Measurements from ENCODE around the gene IL17C.

Gene IL17C

GRCh38 chr16:88638323-88639230, at the start of gene IL17C:
Gene IL17C (plus strand): TSS chr16:88638572. CDS start chr16:88638642, 70 bp downstream.
- in situ Hi-C loops (cut with HindIII; ENCODE audit: low sequenced_read_pairs) = no loop called here

DNA sequence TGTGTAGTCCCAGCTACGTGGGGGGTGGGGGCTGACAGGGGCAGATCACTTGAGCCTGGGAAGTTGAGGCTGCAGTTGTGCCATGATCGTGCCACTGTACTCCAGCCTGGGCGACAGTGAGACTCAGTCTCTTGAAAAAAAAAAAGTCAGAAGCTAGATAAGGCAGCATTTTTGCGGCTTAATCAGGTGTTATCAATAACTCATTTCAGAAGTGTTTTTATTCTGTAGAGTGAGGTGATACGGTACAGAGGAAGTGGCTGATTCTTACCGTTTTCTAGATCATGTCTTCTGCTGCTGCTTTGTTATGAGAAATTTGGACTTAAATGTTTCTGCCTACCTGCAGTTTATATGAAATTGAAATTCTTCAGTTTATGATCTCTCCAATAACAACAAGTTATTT, 49.6 kb upstream of the IL17C start:
- in situ Hi-C loops (cut with HindIII; ENCODE audit: low sequenced_read_pairs) = no loop called here

- in situ Hi-C loops (cut with HindIII; ENCODE audit: low sequenced_read_pairs) = no loop called here
Measured at GRCh38 chr16:88589441-88589840, 48.9 kb upstream of the IL17C start.

DNA sequence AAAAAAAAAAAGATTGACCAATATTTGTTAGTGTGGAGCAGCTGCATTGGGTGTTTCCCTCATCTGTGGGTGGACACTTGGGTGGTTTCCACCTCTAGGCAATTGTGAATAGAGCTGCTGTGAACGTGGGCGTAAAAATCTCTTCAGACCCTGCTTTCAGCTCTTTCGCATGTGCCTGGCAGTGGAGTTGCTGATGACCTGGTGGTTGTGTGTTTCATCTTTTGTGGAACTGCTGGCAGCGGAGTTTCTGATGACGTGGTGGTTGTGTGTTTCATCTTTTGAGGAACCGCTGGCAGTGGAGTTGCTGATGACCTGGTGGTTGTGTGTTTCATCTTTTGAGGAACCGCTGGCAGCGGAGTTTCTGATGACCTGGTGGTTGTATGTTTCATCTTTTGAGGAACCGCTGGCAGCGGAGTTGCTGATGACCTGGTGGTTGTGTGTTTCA, 46.8 kb upstream of the IL17C start:
- in situ Hi-C loops (cut with HindIII; ENCODE audit: low sequenced_read_pairs) = no loop called here

- in situ Hi-C loops (cut with HindIII; ENCODE audit: low sequenced_read_pairs) = no loop called here
Measured at GRCh38 chr16:88593061-88593460, 45.3 kb upstream of the IL17C start.

DNA sequence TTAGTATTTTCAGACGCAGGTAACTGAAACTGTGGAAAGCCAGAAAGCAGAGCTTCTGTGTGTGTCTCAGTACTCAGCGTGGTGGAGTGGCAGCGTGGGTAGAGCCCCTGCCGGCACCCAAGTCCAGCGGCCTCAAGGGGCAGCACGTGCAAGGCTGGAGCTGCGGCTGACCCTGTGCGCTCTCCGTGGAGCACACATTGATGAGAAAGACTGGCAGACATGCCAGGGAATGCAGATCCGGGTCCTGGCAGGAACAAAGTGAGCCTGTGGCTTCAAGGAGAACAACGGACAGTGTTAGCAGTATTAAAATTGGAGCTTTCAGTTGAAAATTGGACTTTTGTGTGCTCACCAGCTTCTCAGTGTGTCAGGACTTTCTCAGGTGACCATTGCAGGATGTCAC, 44.9 kb upstream of the IL17C start:
- in situ Hi-C loops (cut with HindIII; ENCODE audit: low sequenced_read_pairs) = no loop called here

GRCh38 chr16:88593910-88594309, 44.5 kb upstream of the IL17C start:
- in situ Hi-C loops (cut with HindIII; ENCODE audit: low sequenced_read_pairs) = no loop called here

DNA sequence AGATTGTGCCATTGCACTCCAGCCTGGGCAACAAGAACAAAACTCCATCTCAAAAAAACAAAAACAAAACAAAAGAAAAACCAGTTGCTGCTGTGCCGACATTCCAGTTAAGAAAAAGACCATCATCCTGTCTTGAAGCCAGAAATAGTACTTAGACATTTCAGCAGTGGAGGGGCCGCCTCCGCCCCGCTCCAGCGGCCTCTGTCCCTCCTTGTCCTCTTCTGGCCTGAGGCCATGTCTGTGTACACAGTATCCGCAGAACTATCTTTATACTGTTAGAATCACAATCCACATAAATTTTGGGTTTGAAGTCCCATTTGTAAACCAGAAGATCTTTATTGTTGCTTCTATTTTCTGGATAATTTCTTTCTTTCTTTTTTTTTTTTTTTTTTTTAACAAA, 43.3 kb upstream of the IL17C start:
- in situ Hi-C loops (cut with HindIII; ENCODE audit: low sequenced_read_pairs) = no loop called here

DNA sequence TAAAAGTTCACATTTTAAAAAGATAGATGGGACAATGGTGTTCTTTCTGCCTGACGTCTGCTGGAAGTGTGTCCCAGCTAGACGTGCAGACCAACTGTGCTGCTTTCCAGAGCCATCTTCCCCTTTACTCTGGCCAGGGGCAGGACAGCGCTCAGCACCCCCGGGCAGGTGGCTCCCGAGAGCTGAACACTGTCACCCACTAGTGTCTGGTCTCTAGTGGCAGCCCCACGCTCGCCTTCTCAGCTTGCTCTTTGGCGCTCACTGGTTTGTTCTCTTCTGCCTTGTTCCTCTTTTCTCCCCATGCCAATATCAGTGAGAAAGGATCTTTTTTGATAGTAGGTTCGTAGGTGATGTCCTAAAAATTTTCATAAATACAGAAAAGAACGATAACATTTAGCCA, 42.5 kb upstream of the IL17C start:
- in situ Hi-C loops (cut with HindIII; ENCODE audit: low sequenced_read_pairs) = no loop called here

- in situ Hi-C loops (cut with HindIII; ENCODE audit: low sequenced_read_pairs) = no loop called here
Measured at GRCh38 chr16:88596483-88596882, 41.9 kb upstream of the IL17C start.

GRCh38 chr16:88597856-88598491, 40.4 kb upstream of the IL17C start:
- in situ Hi-C loops (cut with HindIII; ENCODE audit: low sequenced_read_pairs) = no loop called here

- in situ Hi-C loops (cut with HindIII; ENCODE audit: low sequenced_read_pairs) = no loop called here
Measured at GRCh38 chr16:88599092-88599733, 39.2 kb upstream of the IL17C start.

DNA sequence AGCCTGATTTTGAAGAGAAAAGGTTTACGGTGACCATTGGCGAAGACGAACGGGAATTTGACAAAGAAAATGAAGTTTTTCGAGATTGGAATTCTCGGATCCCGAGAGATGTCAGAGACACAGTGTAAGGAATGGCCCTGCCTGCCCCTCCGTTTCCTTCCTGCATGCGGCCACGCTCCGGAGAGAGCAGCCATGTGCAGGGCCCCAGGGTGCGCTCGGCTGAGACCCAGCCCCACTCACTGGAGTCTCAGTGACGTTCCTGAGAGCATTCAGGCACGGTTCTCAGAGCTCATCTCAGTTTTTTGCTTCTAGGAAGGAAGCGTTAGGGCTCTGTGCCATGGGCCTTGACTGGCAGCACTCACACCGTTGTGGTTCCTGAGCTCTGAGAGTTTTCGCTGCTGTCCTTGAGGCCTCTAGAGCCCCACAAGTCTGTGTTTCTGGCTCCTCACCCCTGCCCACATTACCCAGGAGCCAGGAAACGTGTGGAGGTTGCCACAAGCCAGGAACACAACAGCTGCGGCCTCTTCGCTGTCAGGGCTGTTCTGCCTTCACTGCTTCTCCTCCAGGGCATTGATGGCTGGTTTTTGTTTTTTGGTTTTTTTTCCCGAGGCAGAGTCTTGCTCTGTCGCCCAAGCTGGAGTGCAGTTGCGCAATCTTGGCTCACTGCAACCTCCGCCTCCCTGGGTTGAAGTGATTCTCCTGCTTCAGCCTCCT, 38.4 kb upstream of the IL17C start:
- in situ Hi-C loops (cut with HindIII; ENCODE audit: low sequenced_read_pairs) = no loop called here

DNA sequence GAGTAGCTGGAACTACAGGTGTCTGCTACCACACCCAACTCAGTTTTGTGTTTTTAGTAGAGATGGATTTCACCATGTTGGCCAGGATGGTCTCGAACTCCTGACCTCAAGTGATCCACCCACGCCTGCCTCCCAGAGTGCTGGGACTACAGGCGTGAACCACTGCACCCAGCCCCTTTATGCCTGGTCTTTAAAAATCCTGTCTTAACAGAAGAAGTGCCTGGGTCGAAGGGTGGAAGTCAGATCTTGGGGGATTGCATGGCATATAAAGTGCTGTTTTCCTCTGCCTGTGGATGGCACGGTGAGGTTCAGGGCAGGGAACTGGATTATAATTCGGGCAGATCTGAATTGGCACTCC, 37.9 kb upstream of the IL17C start:
- in situ Hi-C loops (cut with HindIII; ENCODE audit: low sequenced_read_pairs) = no loop called here

DNA sequence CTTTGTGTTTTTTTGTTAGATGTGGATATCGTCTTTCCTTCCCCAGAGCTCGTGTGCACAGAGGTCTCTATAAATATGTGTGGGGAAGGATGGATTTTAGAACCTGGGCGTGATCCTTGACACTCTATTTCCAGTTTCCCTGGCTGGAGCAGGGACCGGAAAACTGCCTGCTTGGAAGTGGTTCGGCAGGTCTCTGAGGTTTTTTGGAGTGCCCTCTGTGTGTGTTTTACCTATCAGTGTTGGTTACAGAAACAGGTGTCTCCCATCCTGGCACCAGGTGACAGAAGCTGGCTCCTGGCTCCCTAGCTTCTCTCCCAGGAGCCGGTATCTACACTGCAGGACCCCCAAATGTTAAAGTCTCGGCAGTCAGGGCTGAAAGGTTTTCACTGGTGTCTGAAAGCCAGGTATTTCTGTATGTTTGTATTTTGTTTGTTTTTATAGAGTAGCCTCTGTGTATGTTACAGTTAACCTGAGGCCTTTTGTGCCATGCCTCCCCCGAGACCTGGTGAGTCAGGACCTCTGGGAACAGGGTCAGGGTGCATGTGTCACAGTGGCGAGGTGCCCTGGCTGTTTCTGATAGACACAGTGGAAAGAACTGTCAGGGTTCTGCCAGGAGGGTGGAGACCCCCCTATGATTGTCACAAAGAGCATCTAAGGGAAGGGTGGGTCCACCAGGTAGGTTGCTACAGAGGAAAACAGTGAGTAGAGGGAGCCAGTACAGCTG, 36.9 kb upstream of the IL17C start:
- in situ Hi-C loops (cut with HindIII; ENCODE audit: low sequenced_read_pairs) = no loop called here

DNA sequence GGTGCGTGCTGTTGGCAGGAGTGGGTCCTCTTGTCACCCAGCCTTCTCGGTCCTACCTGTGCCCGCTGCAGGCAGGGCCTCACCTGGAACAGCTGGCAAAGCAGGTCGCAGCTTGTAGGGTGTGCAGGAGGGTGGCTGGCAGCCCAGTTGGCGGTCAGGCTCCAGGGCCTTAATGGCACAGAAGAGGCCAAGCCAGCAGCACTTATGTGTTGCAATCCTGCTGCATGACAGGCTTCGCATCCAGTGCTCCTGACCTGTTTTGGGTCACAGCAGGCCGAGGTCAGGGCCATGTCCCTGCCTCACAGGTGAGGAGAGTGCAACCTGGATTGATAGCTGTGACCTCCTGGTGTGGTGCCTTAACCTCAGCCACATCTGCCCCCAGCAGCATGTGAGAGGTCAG, 36.3 kb upstream of the IL17C start:
- in situ Hi-C loops (cut with HindIII; ENCODE audit: low sequenced_read_pairs) = no loop called here

DNA sequence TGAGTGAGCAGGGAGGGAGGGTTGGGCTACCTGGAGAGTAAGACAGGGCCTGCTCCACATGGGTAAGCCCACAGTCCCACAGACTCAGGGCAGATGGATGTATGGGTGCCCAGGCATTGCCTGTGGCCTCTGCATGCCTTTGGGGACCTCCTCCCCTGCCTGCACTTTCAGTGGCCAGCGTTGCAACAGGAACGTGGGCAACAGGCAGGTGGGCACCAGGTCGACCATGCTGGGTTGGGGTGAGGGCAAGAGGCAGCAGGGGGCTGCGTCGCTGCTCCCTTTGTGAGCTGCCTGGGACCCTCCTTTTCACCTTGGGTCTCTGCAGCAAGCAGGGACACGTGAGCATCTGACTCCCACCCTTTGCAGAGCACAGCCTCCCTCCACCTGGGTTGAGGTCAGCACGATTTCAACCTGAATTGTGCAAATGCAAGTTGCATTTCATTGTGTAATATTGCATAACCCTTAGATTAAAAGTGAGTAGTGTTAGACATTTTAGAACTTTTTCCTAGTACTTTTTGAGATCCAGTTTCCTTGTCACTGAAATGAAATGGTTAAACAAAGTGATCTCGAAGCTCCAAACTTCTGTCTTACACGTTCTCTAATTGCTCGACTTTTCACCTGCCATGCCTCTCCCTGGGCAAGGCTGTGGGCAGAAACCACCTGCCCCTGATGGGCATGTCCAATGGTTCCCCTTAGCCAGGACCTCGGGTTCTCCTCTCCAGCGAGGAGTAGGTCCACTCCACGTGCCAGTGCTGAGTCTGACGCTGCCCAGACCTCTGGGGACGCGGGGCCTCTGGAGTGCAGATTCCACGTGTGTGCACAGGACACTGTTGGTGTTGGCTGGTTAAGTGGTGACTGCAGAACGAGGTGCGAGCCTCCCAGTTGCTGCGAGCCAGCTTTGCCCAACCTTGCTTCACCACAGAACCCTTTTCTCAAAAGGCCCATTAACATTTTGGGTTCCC, 32.9 kb upstream of the IL17C start:
- in situ Hi-C loops (cut with HindIII; ENCODE audit: low sequenced_read_pairs) = no loop called here

GRCh38 chr16:88606148-88606757, 32.1 kb upstream of the IL17C start:
- in situ Hi-C loops (cut with HindIII; ENCODE audit: low sequenced_read_pairs) = no loop called here

- in situ Hi-C loops (cut with HindIII; ENCODE audit: low sequenced_read_pairs) = no loop called here
Measured at GRCh38 chr16:88608076-88608475, 30.3 kb upstream of the IL17C start.
